ENCODE results near the gene COL12A1.

The COL12A1 gene

DNA sequence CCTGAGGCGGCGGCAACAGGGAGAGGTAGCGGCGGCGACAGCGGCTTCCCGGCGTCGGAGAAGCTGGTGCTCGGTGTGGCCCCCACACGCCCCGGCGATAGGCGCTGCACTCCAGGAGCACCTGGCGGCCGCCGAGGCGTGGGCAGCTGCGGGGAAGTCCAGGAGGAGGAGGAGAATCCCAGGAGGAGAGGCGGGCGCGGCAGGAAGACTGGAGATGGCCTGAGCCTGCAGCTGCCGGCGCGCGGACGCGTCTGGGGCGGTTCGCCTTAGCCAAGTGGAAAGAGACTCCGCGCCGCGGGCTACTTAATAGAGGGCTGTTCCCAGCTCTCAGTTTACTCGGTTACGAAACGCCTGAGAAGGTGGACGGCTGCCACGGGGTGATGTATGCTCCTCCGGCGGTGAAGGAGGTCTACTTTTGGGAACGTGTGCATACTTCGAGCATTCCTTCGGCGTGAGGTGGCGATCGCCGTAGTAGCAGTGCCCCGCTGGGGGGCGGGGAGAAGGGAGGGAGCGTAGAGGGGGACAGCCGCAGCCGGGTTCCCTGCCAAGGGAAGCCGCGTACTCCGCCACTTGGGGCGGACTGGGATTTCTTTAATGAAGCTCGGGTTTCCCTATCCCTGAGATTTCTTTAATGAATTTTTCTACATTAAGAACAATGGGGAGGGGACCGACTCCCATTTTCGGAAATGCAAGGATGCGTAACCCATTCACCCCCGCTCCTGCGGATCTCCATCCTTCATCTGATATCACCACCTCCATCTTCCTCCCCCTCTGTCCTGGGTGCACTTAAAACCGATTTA lies at the start of gene COL12A1:
Gene COL12A1 (minus strand): TSS at position 278 of the 800 bp plus-strand sequence. CDS start 3,261 bp downstream, outside the sequence.
- no peak for DNase-seq (ENCODE audit: low read depth in 2 of 2)

DNA sequence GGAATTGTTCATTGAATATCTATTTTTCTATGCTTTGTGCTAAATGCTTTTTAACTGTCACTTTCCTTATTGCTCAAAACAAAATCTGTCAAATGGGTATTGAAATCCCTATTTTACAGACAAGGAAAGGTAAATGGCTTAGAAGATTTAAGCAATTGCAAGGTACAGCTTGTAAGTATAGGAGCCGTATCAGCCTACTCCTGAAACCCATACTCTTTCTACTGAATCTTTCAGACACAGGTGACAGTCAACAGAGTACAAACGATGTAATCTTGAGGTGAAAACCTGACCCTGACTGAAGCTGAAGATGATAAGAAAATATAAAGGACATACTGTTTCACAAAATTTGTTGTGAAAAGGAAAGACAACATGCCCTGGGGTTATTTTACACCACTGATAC lies 44.7 kb upstream of the COL12A1 start:
- DNase-seq (ENCODE audit: low read depth in 2 of 2), result no peak

DNA sequence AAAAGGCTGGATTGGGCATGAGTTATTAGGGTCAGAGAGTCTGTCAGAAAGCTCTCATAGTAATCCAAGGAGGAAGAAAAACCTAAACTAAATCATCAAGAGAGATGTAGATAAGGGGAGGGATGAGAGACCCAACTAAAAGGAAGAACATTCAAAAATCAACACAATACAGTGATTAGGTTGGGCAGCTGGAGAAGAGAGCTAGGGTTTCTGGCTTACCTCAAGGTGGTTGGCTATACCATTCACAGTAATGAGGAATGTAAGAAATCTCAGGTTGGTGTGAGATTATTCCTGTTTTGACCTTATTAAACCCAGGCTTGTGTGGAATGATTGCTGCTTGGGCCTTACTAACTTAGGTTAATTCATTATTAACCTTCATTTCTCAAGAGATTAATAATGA lies 44.0 kb upstream of the COL12A1 start:
- no peak for DNase-seq (ENCODE audit: low read depth in 2 of 2)

DNA sequence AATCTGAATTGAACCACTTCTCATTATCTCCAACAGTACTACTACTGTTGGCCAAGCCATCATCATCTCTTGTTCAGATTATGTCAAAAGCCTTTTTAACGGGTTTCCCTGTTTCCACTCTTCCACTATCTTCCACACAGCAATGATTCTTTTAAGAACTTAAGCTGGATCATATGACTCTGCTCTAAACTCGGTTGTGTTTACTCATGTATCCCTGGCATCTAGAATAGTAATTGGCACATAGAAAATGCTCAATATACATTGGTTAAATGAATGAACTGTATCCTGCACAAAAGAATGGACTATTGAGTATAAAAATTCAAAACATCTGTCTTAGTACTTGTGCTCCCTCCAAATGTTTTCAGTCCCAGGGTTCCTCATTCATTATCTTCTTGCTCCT lies 40.5 kb upstream of the COL12A1 start:
- no peak for DNase-seq (ENCODE audit: low read depth in 2 of 2)

DNA sequence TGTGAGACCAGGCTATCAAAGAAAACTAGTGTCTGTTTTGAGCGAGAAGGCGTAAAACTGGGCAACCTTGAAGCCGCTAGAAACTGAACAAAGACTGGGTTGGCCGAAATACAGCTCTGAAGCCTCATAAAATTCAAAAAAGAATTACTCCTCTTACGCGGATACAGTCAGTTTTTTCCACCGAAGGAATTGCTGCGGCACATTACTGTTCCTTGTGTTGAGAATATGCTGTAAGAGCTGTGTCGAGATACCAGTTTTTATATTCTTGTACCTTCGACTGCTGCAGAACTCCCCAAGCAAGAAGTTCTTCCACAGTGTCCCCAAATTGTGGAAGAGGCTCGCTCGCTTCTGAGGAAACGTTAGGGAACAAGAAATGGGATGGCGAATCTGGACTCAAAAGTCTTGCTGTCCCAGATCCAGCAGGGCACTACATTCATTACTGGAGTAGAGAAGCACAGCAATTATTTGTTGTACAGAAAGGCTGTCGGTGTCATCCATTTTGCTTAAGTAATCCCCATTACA lies 38.3 kb upstream of the COL12A1 start:
- no peak for DNase-seq (ENCODE audit: low read depth in 2 of 2)

DNA sequence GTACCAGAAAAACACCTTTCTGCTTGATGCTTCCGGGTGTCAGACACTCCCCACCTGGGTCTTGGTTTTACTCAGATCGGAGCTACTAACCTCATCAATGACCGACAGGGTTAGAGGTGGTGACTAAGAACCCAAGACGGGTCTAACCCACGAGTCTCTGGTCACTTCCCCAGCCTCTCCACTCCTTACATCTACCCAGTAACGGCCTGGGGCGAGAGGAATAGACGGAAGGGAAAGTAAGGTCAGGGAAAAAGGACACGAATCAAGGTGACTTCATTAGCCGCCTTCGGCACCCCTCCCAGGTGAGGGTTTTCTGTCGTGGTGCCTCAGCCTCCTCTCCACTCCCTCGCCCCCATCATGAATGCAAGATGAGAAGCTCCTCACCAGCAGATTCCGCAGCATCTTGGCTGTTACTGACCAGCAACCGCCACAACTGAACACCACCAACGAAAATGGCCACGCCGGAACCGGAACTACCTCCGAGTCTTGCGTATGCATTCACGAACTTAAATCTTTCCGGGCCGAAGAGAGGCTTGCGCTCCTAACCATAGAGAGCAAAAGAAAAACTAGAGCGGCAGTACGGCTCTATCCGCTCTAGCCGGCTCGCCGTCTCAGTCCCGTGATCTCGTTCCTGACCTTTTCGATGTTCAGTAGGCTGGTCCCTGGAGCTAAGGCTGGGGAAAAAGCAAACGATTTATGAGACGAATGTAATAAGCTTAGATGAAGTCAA lies 37.6 kb upstream of the COL12A1 start, which contains the start of gene COX7A2:
Gene COX7A2 (minus strand): TSS at position 469 of the 730 bp plus-strand sequence. CDS start 67 bp downstream, at position 402.
- DNase-seq (ENCODE audit: low read depth in 2 of 2), result peak; percentile 48 to 55

DNA sequence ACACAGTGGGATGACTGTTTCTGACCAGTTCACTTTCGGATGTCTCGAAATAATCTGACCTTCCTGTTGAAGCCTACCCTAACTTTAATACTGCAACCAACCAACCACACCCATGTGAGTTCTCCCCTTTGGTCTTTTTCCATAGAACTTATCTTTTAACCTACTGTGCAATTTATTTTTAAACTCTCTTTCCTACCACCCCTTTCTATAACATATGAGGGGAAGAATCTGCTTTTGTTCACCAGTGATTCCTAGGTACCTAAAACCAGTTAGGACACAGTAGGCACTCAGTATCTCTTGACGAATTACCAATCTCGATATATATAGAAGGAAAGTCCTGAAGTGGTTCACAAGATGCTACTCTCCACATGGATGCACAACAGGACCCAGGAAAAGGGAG lies 30.8 kb upstream of the COL12A1 start:
- no peak for DNase-seq (ENCODE audit: low read depth in 2 of 2)

DNA sequence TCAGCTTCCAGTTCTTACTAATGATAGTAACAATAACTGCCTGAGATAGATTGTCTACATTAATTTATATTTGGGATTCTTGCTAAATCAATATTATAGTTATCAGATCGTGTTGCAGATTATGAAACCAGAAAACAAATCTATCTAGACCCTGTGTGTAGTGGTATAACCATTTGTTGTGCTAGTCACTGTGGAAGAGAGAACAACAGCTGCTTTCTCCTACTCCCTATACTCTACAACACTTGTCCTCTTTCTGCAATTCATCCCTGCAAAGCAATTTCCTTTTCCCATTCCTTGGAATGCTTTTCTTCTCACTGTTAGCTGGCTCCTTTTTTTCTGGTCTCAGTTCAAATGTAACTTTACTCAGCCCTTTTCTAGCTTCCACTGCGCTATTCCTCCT lies 29.4 kb upstream of the COL12A1 start:
- no peak for DNase-seq (ENCODE audit: low read depth in 2 of 2)

DNA sequence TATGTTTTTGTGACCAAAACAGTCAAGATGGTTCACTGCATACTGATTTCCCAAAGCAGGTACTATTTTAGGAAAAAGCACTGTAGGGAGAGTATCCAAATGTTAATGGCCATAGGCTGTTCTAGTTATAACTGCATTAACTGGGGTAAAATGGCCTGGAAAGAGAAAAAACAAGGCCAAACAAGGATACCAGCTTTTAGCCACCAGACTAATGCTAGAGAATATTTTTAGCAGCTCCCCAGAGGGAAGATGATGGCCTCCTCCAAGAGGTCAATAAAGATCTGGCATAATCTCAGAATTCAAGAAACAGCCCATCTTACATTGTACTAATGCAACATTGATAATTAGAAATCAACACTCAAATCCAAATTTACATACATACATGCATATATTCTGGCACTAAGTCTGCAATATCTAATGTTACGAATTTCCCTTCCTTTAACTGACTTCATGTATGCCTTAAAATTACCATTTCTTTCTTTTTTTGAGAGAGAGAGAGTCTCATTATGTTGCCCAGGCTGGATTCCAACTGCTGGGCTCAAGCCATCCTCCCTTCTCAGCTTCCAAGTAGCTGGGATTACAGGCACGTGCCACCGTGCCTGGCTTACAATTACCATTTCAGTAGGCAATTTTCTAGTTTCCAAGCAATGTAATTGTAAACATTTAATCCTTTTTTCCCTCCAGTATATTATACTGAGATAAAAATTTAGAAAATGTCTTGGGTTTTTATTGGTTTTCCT lies 28.4 kb upstream of the COL12A1 start:
- no peak for DNase-seq (ENCODE audit: low read depth in 2 of 2)

DNA sequence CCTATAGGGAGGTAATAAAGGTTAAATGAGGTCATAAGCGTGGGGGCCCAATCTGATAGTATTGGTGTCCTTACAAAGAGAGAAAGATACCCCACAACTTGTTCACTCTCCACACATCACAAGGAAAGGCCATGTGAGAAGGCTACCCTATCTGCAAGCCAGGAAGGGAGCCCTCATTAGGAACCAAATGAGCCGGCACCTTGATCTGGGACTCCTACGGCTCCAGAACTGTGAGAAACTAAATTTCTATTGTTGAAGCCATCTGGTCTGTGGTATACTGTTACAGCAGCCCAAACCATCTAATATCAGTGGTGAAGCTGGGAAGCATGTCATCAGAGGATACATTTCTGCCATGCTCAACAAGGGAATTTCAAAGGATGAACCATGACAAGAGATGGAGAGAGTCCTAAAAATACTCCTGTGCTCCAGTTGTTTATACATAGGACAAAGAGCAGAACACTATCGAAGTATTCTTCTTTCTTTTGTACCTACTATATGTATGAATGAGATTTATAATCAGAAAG lies 27.3 kb upstream of the COL12A1 start:
- no peak for DNase-seq (ENCODE audit: low read depth in 2 of 2)

DNA sequence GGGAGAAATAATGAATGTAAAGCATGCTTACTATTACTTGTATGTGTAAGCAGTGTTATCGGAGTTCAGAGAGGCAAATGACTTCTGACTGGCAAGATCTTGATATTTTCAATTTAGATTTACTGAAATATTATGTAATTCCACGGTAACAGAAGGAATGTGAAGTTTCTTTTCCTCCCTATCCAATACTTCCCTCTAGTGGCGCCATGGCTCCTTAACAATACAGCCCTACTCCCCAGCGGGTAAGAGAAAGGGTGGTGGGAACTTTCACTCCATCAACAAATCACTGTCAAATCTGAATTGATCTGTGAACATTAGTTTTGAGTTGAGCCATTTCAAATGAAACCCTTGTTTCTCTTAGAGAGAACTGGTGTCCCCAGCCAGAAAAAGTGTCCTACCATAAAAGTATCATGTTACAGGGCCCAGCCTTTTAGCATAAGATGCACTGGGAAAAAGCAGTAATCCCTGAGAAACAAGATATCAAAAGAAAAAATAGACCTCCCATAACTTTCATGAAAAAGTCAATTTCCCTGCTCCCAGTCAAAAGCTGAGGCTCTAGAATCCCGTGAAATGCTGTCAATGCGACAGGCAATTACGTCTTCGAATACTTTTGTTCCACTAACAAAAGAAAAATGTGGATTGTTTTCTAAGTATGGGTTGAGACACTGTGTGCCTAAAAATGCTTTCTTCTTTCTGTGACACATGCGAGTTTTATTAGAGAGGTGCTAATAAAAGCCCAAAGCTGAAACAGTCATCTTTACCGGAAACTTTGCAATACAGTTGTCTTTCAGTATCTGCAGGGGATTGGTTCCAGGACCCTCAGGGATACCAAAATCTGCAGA lies 24.9 kb upstream of the COL12A1 start:
- no peak for DNase-seq (ENCODE audit: low read depth in 2 of 2)

DNA sequence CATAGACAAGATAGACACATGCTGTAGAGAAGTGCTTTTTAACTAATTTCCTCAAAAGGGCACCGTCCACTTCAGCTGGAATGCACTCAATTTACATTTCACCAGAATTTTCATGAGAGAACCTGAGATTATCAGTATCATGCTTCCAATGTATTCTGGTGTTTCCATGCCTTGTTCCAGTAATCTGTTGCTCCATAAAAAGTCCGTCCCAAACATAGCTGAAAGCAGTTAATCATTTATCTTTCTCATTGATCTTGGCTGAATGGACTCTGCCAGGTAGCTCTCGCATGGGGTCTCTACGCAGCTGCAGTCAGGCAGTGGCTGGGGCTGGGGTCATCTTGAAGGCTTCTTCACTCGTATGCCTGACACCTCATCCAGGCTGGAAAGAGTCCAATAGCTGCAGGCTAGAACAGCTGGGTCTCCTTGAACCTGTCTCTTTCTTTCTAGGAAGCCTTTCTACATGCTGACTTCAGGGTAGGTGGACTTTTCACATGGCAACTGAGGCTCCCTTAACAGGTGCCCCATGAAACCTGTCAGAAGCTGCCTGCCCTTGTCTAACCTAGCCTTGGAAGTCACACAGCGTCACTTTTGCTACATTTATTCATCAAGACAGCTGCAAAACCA lies 18.6 kb upstream of the COL12A1 start:
- no peak for DNase-seq (ENCODE audit: low read depth in 2 of 2)

DNA sequence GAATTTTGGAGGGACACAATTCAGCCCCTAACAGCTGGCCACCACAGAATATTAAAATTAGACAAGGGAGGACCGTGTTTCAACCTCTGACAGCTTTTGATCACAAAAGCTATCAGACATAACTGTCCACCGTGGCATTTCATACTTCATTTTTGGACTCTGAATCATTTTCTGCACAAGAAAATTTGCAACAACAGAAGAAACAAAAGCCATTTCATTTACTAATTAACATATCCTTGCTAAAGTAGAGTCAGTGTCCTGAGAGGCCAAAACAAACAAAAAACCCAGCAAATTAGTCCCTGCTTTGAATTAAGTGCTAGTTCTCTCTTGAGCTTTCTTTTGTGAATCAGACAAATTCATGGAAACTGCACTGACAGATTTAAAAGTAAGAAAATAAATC lies 17.6 kb upstream of the COL12A1 start:
- DNase-seq (ENCODE audit: low read depth in 2 of 2), result no peak

DNA sequence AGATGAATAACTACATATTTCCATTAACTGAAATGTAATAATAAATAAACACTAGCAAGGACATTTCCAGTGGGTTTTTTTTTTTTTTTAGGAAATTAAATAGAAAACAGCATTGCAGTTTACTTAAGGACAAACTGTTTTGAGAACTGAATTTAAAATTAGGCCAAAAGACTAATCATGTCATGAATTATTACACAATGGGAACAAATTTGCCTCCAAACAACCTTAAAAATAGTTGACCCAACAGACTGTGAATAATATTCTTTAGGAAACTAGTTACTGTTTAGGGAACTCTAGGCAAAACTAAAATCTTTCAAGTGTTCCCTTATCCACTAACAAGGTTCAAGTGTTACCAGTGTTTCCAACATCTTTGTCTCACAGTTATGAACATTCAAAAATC lies 16.4 kb upstream of the COL12A1 start:
- DNase-seq (ENCODE audit: low read depth in 2 of 2), result no peak

DNA sequence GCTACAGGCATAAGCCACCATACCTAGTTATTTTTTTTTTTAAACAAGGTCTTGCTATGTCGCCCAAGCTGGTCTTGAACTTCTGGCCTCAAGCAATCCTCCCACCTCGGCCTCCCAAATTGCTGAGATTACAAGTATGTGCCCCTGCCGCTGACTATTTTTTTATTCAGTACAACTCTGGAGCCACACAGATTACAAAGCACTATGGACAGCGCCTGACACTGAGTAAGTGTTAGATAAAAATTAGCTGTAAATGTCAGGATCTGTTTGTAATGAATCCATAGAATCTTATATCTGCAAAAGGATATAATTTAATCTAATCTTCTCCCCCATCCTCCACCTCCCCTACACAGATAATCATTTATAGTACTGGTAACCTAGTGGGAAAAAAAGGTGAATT lies 15.3 kb upstream of the COL12A1 start:
- DNase-seq (ENCODE audit: low read depth in 2 of 2), result no peak

DNA sequence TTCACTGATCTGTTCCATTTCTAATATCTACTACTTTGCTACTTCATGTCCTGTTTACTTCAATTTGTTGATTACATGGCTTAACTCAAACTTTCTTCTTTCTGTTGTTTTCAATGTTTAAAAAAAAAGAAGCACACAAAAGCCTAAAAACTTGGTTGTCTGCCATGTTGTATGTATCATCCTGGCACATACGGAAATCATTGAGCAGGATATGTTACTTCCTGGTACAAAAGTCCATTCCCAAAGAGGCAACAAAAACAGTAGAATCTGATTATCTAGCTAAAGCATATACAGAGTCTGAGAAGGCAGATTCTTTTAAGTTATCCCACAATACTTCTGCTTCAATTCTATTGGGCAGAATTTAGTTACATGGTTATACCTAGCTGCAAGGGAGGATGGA lies 14.5 kb upstream of the COL12A1 start:
- DNase-seq (ENCODE audit: low read depth in 2 of 2), result no peak

DNA sequence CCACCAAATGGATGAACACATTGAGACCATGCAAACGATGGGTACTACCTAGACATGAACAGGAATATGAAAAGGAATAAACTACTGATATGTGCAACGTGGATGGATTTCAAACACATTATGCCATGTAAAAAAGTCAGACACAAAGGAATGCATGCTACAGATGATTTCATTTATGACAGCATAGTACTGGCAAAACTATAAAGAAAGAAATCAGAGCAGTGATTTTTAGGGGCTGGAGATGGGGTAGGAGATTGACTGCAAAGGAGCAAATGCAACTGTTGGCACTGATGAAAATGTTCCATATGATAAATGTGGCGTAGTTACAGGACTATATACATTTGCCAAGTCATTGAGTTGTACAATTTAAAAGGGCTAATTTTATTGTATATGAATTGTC lies 13.4 kb upstream of the COL12A1 start:
- DNase-seq (ENCODE audit: low read depth in 2 of 2), result no peak

DNA sequence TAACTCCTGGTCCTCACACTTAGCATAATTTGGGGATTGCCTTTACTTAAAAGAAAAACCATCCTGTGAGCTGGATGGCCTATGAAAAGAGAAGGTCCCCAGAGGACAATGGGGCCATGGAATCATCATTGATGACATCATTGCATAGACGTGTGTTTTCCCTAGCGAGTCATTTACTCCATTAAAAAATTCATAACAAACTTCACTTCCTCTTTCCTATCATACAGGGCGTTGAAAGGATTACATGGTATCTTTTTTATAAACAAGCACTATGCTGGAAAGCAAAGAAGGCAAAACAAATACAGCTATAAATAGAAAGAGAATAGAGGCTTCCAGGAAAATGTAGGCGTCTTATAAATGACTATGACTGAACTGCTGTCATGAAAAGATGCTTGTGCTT lies 11.3 kb upstream of the COL12A1 start:
- DNase-seq (ENCODE audit: low read depth in 2 of 2), result no peak

DNA sequence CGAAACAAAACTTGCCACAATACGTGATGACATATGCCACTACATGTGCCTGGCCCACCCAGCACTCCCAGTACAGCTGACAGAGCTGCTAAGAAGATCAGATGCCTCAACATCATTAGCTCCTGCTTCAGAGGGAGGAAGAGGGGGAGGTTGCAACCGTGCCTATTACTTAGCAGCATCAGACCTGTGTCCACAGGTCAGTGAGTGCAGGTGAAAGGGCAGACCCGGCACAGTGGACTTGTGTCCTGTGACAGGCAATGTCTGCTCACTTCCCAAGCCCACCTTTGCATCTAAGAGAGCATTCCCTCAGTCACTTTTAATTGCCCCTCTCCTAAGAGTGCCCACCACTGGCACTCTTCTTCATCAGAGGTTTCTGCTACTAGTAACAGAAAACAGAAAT lies 9.4 kb upstream of the COL12A1 start:
- DNase-seq (ENCODE audit: low read depth in 2 of 2), result no peak

DNA sequence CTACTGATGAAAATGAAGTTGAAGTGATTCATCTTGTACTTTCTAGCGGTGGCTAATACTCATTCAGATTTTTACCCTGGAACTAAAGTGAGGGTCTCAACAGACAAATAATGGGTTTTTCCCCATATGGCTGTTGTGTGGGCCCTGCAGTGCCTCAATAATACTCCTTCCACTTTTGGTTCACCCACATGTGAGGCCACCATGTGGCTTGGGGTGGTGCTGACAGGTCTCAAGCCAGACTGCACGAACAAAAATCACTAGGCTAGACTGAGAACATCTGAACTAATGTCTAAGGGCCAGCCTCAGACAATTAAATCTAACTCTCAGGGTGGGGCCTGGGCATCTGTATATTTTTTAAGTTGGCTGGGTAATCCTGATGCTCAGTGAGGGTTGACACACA lies 7.9 kb upstream of the COL12A1 start:
- DNase-seq (ENCODE audit: low read depth in 2 of 2), result no peak

DNA sequence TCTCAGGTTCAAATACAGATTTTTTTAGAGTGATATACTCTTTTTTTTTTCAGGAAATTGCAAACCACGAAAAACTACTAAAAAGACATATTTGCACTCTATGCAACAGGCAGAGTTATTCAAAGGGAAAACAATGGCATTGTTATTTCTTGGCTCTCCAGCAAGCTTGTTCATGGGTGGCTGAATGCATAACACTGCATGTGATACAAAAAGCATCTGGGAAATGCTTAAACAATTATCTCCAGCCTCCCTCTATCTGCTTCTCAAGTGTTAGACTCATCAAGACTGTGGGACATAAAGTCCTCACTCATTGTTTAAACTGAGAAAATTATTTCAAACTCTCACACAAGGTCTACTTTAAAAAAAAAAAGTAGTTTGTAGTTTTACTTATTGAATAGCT lies 7.3 kb upstream of the COL12A1 start:
- no peak for DNase-seq (ENCODE audit: low read depth in 2 of 2)

Measured in stimulated activated CD4-positive, alpha-beta T cell treated with anti-CD3 and anti-CD28 coated beads, Interleukin-1b, Interleukin-23, amount 100 ng/mL, for 1 hour (primary cell).